ENCODE results near the gene MS4A15.

- TF ChIP-seq CTCF (IDR thresholded peaks at IDR 0.05) = no peak
- TF ChIP-seq POLR2A (IDR thresholded peaks at IDR 0.05) = no peak
These were observed 46.7 kb downstream of the MS4A15 start for GRCh38 chr11:60803273-60803936.
